ENCODE data around the gene ATG7.
"Not testable (repeated sequence)": the region's sequence is repeated elsewhere in the genome, so short reads cannot be mapped to it uniquely, and the experiment has no call there.

ATG7 gene

DNA sequence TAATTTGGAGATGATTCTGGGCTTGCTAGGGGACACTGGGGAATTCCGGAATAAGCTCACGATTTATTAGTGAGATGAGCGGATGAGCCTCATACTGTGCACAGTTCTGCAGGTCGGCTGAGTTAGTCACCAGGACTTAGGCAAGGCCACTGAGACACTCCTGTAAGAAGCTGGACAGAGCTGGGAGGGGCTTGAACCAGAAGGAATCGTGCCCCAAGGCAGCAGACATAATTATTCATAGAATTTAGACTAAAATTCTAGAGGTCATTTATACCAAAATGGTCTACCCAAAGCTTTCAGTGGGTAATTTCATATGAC lies 250.2 kb downstream of the ATG7 start:
- TF ChIP-seq FOXP2 (optimal IDR thresholded peaks at IDR 0.05; ENCODE audit: control extremely low read depth, extremely low read length, insufficient read depth): no peak
- no peak for TF ChIP-seq POLR2AphosphoS5 (IDR thresholded peaks at IDR 0.05; ENCODE audit: borderline replicate concordance, low read depth, low read length)
- no peak for TF ChIP-seq EZH2 (IDR thresholded peaks at IDR 0.05)
- no peak for DNase-seq (ENCODE audit: low read depth, low spot score)
- no peak overlapping the region for H3K4me3 ChIP-seq
- H3K9me3 ChIP-seq (ENCODE audit: low read depth, low read length): no peaks in the 10 kb centered on the region
- no peak overlapping the region for H3K9ac ChIP-seq (ENCODE audit: insufficient read length)
- H3K27ac ChIP-seq: no peak overlapping the region
- H3K36me3 ChIP-seq (ENCODE audit: insufficient read depth, low read length): no peaks in the 10 kb centered on the region

DNA sequence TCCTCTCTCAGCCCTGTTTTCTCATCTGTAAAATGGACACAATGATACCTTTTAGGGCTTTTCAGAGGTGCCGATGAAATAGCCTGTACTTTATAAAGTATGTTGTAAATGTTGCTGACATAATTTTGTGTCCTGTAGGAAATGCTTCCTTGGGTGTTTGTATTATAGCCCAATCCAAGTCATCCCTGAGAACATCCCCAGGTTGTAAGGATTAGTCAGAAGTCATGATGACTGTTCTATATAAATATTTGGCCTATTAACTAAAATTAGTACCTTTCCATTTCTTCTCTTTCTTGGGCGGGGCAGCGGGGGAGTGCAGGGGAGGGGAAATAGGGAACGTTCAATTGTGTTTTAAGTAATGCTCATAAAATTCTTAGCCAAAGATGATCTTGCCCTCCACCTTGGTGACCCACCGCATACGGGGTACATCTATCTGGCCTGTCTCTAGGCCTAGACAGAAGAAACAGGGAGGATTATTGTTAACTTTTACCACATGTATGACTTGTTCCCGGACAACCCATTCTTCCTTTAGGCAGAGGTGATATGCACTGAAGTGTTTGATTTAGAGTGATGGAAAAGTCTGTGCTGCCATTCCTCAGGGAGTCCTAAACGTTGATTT lies 250.9 kb downstream of the ATG7 start:
- Histone ChIP-seq H3K27ac (no peak overlapping the region), H3K36me3 (ENCODE audit: insufficient read depth, low read length) (no peaks in the 10 kb centered on the region), H3K4me3 (no peak overlapping the region), H3K9me3 (ENCODE audit: low read depth, low read length) (no peaks in the 10 kb centered on the region), H3K9ac (ENCODE audit: insufficient read length) (no peak overlapping the region)
- no peak for DNase-seq (ENCODE audit: low read depth, low spot score)
- TF ChIP-seq FOXP2 (optimal IDR thresholded peaks at IDR 0.05; ENCODE audit: control extremely low read depth, extremely low read length, insufficient read depth): no peak
- no peak for TF ChIP-seq POLR2AphosphoS5 (IDR thresholded peaks at IDR 0.05; ENCODE audit: borderline replicate concordance, low read depth, low read length)
- TF ChIP-seq EZH2 (IDR thresholded peaks at IDR 0.05): no peak

DNA sequence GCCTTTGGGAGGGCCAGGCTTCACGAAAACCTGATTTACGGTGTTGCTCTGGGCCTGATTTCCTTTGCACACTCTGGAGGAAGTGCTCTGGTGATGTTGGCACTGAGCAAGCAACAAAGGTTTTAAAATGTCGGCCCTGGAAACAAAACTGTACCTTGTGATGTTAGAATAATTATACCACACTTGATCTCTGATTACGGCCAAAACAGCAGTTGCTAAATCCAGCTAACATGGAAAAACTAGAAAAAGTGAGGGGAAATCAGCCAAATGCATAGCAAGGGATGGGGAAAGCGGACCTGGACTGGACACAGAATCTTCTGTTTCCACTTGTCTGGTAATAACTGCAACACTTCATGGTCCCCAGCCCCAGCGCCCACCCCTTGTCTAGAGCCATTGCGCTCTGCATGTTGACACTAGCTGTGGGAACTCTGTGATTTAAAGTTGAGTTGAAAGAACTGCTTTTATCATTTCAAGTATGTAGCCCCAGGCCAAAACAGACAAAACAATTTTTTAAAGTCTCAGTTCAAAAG lies 251.4 kb downstream of the ATG7 start:
- Histone ChIP-seq H3K36me3 (ENCODE audit: insufficient read depth, low read length) (no peaks in the 10 kb centered on the region), H3K9ac (ENCODE audit: insufficient read length) (no peak overlapping the region), H3K4me3 (0 out of 2 replicates have a peak overlapping the region, but pooled peaks have one; percentile 25), H3K27ac (no peak overlapping the region), H3K9me3 (ENCODE audit: low read depth, low read length) (no peaks in the 10 kb centered on the region)
- DNase-seq (ENCODE audit: low read depth, low spot score): no peak
- no peak for TF ChIP-seq POLR2AphosphoS5 (IDR thresholded peaks at IDR 0.05; ENCODE audit: borderline replicate concordance, low read depth, low read length)
- TF ChIP-seq FOXP2 (optimal IDR thresholded peaks at IDR 0.05; ENCODE audit: control extremely low read depth, extremely low read length, insufficient read depth): no peak
- no peak for TF ChIP-seq EZH2 (IDR thresholded peaks at IDR 0.05)

DNA sequence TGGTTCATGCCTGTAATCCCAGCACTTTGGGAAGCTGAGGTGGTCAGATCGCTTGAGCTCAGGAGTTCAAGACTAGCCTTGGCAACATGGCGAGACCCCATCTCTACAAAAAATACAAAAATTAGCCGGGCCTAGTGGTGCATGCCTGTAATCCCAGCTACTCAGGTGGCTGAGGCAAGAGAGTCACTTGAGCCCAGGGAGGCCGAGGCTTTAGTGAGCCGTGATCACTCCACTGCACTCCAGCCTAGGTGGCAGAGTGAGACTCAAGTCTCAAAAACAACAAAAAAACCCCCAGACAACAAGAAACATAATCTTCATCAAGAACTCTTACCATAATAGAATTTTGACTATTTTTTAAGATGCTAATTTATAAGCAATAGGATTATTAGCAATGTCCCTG lies 253.9 kb downstream of the ATG7 start:
- not testable (repeated sequence) for DNase-seq (ENCODE audit: low read depth, low spot score); H3K36me3 ChIP-seq (ENCODE audit: insufficient read depth, low read length); H3K27ac ChIP-seq; H3K4me3 ChIP-seq; H3K9me3 ChIP-seq (ENCODE audit: low read depth, low read length); H3K9ac ChIP-seq (ENCODE audit: insufficient read length)

DNA sequence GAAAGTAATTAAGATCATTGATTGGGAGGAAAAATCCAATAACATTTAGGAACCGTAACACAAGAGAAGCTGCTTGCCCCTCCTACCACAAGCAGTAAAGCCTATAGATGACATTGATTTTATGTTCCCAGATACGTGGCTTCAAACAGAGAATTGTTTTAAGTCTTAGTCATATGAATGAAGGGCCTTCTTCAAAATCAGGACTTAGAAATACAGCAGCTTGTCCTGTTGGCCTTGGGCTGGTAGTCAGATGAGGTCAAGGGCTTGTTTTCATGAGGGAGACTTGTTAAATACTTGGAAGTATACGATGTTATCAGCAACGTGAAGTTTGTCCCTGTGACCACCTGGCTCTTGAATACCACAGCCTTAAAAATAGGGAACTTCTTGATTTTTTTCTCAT lies 257.1 kb downstream of the ATG7 start:
- TF ChIP-seq EZH2 (IDR thresholded peaks at IDR 0.05) (no peak), POLR2AphosphoS5 (IDR thresholded peaks at IDR 0.05; ENCODE audit: borderline replicate concordance, low read depth, low read length) (no peak), FOXP2 (optimal IDR thresholded peaks at IDR 0.05; ENCODE audit: control extremely low read depth, extremely low read length, insufficient read depth) (no peak)
- no peak overlapping the region for H3K9ac ChIP-seq (ENCODE audit: insufficient read length)
- no peak overlapping the region for H3K27ac ChIP-seq
- DNase-seq (ENCODE audit: low read depth, low spot score): no peak
- no peak overlapping the region for H3K4me3 ChIP-seq
- no peaks in the 10 kb centered on the region for H3K36me3 ChIP-seq (ENCODE audit: insufficient read depth, low read length)
- H3K9me3 ChIP-seq (ENCODE audit: low read depth, low read length): no peaks in the 10 kb centered on the region

DNA sequence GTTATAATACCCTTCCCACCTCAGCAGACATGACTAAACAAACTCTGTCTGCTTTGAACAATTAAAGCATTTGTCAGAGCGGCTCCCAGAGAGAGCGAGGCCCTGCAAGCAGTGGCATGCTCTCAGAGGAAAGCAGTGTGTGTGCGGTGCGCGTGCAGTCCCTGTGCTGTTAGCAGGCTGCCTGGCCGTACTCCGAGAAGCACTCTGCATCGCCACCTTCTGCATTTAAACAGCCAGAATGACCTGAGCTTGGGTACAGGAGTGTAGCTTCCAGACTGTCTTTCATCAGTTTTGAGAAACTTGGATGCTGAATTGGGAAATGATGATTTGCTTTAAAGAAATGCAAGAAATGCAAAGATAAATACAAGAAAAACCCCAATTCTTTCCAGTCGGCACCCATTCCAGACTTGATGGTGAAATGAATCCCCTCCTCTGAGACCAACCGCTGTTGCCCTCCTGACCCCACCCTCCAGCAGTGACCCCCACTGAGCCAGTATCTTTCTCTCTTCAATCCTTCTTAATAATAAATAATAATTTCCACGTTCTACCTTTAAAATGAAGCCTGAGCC lies 258.0 kb downstream of the ATG7 start:
- Histone ChIP-seq H3K27ac (no peak overlapping the region), H3K9ac (ENCODE audit: insufficient read length) (no peak overlapping the region), H3K36me3 (ENCODE audit: insufficient read depth, low read length) (no peaks in the 10 kb centered on the region), H3K4me3 (no peak overlapping the region), H3K9me3 (ENCODE audit: low read depth, low read length) (no peaks in the 10 kb centered on the region)
- TF ChIP-seq POLR2AphosphoS5 (IDR thresholded peaks at IDR 0.05; ENCODE audit: borderline replicate concordance, low read depth, low read length) (no peak), FOXP2 (optimal IDR thresholded peaks at IDR 0.05; ENCODE audit: control extremely low read depth, extremely low read length, insufficient read depth) (no peak), EZH2 (IDR thresholded peaks at IDR 0.05) (no peak)
- no peak for DNase-seq (ENCODE audit: low read depth, low spot score)

DNA sequence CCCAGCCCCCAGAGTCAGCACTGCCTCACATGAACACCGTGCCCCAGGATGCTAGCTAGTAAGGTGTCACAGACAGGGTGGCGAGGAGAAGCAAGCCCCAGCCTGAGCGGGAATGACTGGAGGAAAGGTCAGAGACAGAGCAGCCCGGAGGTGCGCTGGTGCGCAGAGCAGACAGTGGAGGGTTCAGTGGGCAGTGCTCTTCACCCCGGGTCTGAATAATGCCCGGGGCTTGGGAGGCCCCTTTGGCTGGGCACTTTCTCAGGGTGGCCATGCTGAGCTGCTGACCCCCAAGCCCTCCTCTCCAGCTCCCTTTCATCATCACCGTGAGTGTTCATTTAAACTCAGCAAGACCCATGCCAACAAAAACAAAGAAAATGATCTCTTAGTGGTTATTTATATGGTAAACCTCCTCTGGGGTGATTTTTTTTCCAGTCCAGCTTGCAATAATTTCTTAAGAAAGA lies 260.8 kb downstream of the ATG7 start:
- Histone ChIP-seq H3K9ac (ENCODE audit: insufficient read length) (no peak overlapping the region), H3K36me3 (ENCODE audit: insufficient read depth, low read length) (no peaks in the 10 kb centered on the region), H3K4me3 (no peak overlapping the region), H3K27ac (no peak overlapping the region), H3K9me3 (ENCODE audit: low read depth, low read length) (no peaks in the 10 kb centered on the region)
- TF ChIP-seq FOXP2 (optimal IDR thresholded peaks at IDR 0.05; ENCODE audit: control extremely low read depth, extremely low read length, insufficient read depth) (no peak), POLR2AphosphoS5 (IDR thresholded peaks at IDR 0.05; ENCODE audit: borderline replicate concordance, low read depth, low read length) (no peak)
- no peak for DNase-seq (ENCODE audit: low read depth, low spot score)

DNA sequence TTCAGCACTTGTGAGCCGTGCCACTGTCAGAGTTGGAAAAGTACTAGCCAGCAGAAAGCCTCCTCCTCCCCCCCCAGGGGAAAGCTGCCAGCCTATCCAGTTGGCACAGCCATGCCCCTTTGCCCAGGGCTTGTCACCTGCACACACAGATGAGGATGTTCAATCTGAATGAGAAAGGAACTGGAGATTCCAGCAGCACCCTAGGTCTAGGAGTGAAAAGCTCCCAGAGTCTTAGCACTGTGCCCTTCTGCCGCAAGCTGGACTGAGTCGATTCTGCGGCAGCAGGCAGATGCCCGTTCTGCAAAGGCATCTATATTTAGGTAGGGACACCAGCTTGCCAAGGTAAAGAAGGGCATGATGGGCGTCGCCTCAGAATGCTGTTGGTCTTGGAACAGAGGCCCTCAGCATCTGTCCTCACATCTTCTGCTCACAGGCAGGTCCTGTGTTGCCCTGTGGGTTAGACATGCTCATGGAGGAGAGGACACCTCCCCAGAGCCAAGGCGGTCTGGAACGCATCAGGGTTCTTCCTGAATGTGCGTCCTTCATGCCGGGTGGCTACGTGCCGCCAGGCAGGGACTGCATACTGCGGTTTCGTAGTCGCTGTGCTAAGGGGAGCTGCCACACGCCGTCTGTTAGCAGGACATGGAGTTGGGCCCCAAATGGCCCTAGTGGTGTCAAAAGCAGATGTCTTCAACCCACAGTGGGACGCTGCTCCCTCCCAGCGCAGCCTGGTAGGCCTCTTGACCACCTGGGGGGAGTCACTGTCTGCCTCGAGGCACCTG lies 262.0 kb downstream of the ATG7 start:
- Histone ChIP-seq H3K9me3 (ENCODE audit: low read depth, low read length) (no peaks in the 10 kb centered on the region), H3K9ac (ENCODE audit: insufficient read length) (no peak overlapping the region), H3K4me3 (no peak overlapping the region), H3K27ac (no peak overlapping the region), H3K36me3 (ENCODE audit: insufficient read depth, low read length) (no peaks in the 10 kb centered on the region)
- DNase-seq (ENCODE audit: low read depth, low spot score): no peak
- TF ChIP-seq POLR2AphosphoS5 (IDR thresholded peaks at IDR 0.05; ENCODE audit: borderline replicate concordance, low read depth, low read length) (no peak), FOXP2 (optimal IDR thresholded peaks at IDR 0.05; ENCODE audit: control extremely low read depth, extremely low read length, insufficient read depth) (no peak), EZH2 (IDR thresholded peaks at IDR 0.05) (no peak)

Data from SK-N-MC (cell line).